GM21381 (cell line): Measurements from ENCODE around the gene ZNF41.
"Not testable (repeated sequence)": the region's sequence is repeated elsewhere in the genome, so short reads cannot be mapped to it uniquely, and the experiment has no call there.

ENCODE experiments used
- ATAC-seq: cut with Tn5 transposase; IDR thresholded peaks from one replicate; pipeline ENCODE4 v1.9.1; 2021; ENCODE audit warnings: mild to moderate bottlenecking, moderate library complexity; ENCODE audit not compliant: unreplicated experiment

Gene ZNF41

GRCh38 chrX:47482512-47483305 lies at the start of gene ZNF41:
Gene ZNF41 (minus strand): TSS chrX:47483222. CDS start chrX:47467481, 15,741 bp downstream.
- ATAC-seq: peak; percentile 86

- ATAC-seq: no peak
Measured at GRCh38 chrX:47530049-47530448, 47.0 kb upstream of the ZNF41 start.

- no peak for ATAC-seq
Measured at GRCh38 chrX:47529548-47529947, 46.5 kb upstream of the ZNF41 start.

- no peak for ATAC-seq
Measured at GRCh38 chrX:47523713-47524166, 40.7 kb upstream of the ZNF41 start.

GRCh38 chrX:47523297-47523696 lies 40.3 kb upstream of the ZNF41 start:
- peak; percentile 88 for ATAC-seq

- no peak for ATAC-seq
Measured at GRCh38 chrX:47518144-47518543, 35.1 kb upstream of the ZNF41 start.

GRCh38 chrX:47515941-47516665 lies 33.1 kb upstream of the ZNF41 start:
- no peak for ATAC-seq

GRCh38 chrX:47514533-47515235 lies 31.7 kb upstream of the ZNF41 start:
- ATAC-seq: no peak

- peak; percentile 66 for ATAC-seq
Measured at GRCh38 chrX:47513034-47513965, 30.3 kb upstream of the ZNF41 start.

- ATAC-seq: not testable (repeated sequence)
Measured at GRCh38 chrX:47512383-47512782, 29.4 kb upstream of the ZNF41 start.

GRCh38 chrX:47507153-47507867 lies 24.3 kb upstream of the ZNF41 start:
- no peak for ATAC-seq

- no peak for ATAC-seq
Measured at GRCh38 chrX:47503151-47503550, 20.1 kb upstream of the ZNF41 start.

GRCh38 chrX:47502316-47503125 lies 19.5 kb upstream of the ZNF41 start:
- ATAC-seq: no peak

GRCh38 chrX:47501226-47502074 lies 18.4 kb upstream of the ZNF41 start:
- no peak for ATAC-seq

GRCh38 chrX:47500554-47500953 lies 17.5 kb upstream of the ZNF41 start:
- no peak for ATAC-seq

GRCh38 chrX:47499293-47499692 lies 16.3 kb upstream of the ZNF41 start:
- no peak for ATAC-seq

- no peak for ATAC-seq
Measured at GRCh38 chrX:47498411-47498810, 15.4 kb upstream of the ZNF41 start.

GRCh38 chrX:47497271-47497888 lies 14.4 kb upstream of the ZNF41 start:
- ATAC-seq: no peak
